VCaP (cell line): Measurements from ENCODE around the gene ATP6V0E2.

Source experiments
- H3K27ac ChIP-seq: fragments of 450-650 bp; 2 replicates; pipeline ENCODE4 v1.5.1; 2017
- CTCF ChIP-seq: fragments of 450-650 bp; conservative IDR thresholded peaks from 2 replicates; pipeline ENCODE4 v1.5.1; 2017; ENCODE audit warnings: mild to moderate bottlenecking, moderate library complexity

The ATP6V0E2 gene

GRCh38 chr7:149882248-149883047 is 8.7 kb downstream of the ATP6V0E2 start:
- TF ChIP-seq CTCF, result no peak
- peak overlapping the region; percentile 92 for H3K27ac ChIP-seq

GRCh38 chr7:149883048-149883438 is 9.3 kb downstream of the ATP6V0E2 start:
- no peak for TF ChIP-seq CTCF
- peak overlapping the region; percentile 92 for H3K27ac ChIP-seq

GRCh38 chr7:149883452-149883861 is 9.7 kb downstream of the ATP6V0E2 start:
- H3K27ac ChIP-seq, result peak overlapping the region; percentile 92
- TF ChIP-seq CTCF, result peak; percentile 93

- peak overlapping the region; percentile 92 for H3K27ac ChIP-seq
- no peak for TF ChIP-seq CTCF
Observed at GRCh38 chr7:149884016-149884415, 10.2 kb downstream of the ATP6V0E2 start.

GRCh38 chr7:149884541-149884940 is 10.8 kb downstream of the ATP6V0E2 start:
- peak overlapping the region; percentile 92 for H3K27ac ChIP-seq
- TF ChIP-seq CTCF, result no peak

GRCh38 chr7:149885191-149886017 is 11.6 kb downstream of the ATP6V0E2 start:
- peak overlapping the region; percentile 92 for H3K27ac ChIP-seq
- TF ChIP-seq CTCF, result no peak

- TF ChIP-seq CTCF, result no peak
- peak overlapping the region; percentile 92 for H3K27ac ChIP-seq
Observed at GRCh38 chr7:149886018-149886415, 12.2 kb downstream of the ATP6V0E2 start.
